Activated B cell treated with CpG ODN at 0.5 μM for 24 hours (primary cell): Measurements from ENCODE around the gene MICU1. TPM values are rescaled to one million over a fixed set of nuclear protein-coding genes. Genes with fewer than 3 reads are reported as not detected.

Source experiments
- ATAC-seq: fragments of 200-7000 bp; cut with Tn5 transposase; one replicate; pipeline ENCODE4 v1.10.0; 2021; ENCODE audit warnings: low read depth, mild to moderate bottlenecking, moderate library complexity
- CTCF ChIA-PET: fragments of 350-600 bp; sonication (Branson Sonifier 250); formaldehyde crosslinking; loops from one replicate; lab custom pipeline; 2021; ENCODE audit warnings: antibody characterized with exemption; lab: Charles Lee
- POLR2A ChIA-PET: fragments of 350-600 bp; sonication (Branson Sonifier 250); formaldehyde crosslinking; loops from one replicate; lab custom pipeline; 2021; ENCODE audit warnings: antibody characterized with exemption; lab: Charles Lee
- DNase-seq: peaks from one replicate; pipeline ENCODE4 v3.0.0; 2022
- H3K27ac Mint-ChIP-seq: one replicate; pipeline ENCODE4 v1.8.0; 2020; ENCODE audit warnings: mixed read lengths
- H3K27me3 Mint-ChIP-seq: one replicate; pipeline ENCODE4 v1.8.0; 2021; ENCODE audit warnings: mixed read lengths
- H3K36me3 Mint-ChIP-seq: one replicate; pipeline ENCODE4 v1.8.0; 2021; ENCODE audit warnings: low read depth, mixed read lengths
- H3K4me1 Mint-ChIP-seq: one replicate; pipeline ENCODE4 v1.8.0; 2021; ENCODE audit warnings: mixed read lengths
- H3K4me3 Mint-ChIP-seq: one replicate; pipeline ENCODE4 v1.8.0; 2020; ENCODE audit warnings: mild to moderate bottlenecking, mixed read lengths
- H3K9me3 Mint-ChIP-seq: one replicate; pipeline ENCODE4 v1.8.0; 2020; ENCODE audit warnings: mixed read lengths
- CTCF ChIP-seq: fragments of 200-600 bp; IDR thresholded peaks from one replicate; pipeline ENCODE4 v1.8.0; 2022; ENCODE audit warnings: antibody characterized with exemption, mild to moderate bottlenecking
- intact Hi-C: fragments of 100-400 bp; cut with micrococcal nuclease; formaldehyde crosslinking; loops from one replicate; pipeline ENCODE4 v1.15.1; 2024
- total RNA-seq: library from RNA; stranded (reverse); gene quantifications from 2 replicates; pipeline ENCODE4 v1.2.3, GENCODE V29; 2022

Gene MICU1
- total RNA-seq, 1 donor from 2014 or later = 27.4 TPM

DNA sequence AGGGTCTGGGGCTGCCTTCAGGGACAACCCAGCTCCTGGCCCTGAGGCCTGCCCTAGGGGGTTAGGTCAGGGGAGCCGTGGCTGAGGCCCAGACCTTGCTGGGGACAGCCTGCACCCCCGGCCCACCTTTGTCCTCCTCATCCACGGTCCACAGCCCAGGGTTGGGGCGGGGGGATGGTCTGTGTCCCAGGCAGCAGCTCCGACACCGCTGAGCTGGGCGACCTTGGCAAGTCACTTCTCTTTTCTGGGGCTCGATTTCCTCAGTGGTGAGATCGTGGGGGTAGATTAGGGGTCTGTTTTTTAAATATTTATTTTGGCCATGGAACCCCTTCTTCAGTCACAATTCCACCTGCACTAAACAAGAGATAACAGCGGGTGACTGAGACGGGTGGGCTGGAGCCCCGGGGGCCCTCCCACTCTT lies 302.1 kb downstream of the MICU1 start:
- intact Hi-C loops = no loop called here
- DNase-seq (no peak), ATAC-seq (no peak)
- no peaks in the 10 kb centered on the region for H3K9me3 Mint-ChIP-seq
- H3K36me3 Mint-ChIP-seq = no peaks in the 10 kb centered on the region
- H3K4me3 Mint-ChIP-seq = no peak overlapping the region
- peaks cover 81% of the 10 kb centered on the region for H3K4me1 Mint-ChIP-seq
- ChIA-PET POLR2A (interaction anchor here (0.7 to 35.9 kb wide), 10 partner anchors 8 to 107 kb away, joined by 3 to 1996 read pairs (median 74); partner anchors contain the start of genes ANAPC16, ASCC1 and DDIT4), CTCF (interaction anchor here (0.6 to 1.5 kb wide), 3 partner anchors 8 to 27 kb away, joined by 3 to 5 read pairs (median 3); no protein-coding TSS in a partner anchor)
- TF ChIP-seq CTCF = no peak
- no peaks in the 10 kb centered on the region for H3K27me3 Mint-ChIP-seq
- H3K27ac Mint-ChIP-seq = peak overlapping the region; percentile 98

DNA sequence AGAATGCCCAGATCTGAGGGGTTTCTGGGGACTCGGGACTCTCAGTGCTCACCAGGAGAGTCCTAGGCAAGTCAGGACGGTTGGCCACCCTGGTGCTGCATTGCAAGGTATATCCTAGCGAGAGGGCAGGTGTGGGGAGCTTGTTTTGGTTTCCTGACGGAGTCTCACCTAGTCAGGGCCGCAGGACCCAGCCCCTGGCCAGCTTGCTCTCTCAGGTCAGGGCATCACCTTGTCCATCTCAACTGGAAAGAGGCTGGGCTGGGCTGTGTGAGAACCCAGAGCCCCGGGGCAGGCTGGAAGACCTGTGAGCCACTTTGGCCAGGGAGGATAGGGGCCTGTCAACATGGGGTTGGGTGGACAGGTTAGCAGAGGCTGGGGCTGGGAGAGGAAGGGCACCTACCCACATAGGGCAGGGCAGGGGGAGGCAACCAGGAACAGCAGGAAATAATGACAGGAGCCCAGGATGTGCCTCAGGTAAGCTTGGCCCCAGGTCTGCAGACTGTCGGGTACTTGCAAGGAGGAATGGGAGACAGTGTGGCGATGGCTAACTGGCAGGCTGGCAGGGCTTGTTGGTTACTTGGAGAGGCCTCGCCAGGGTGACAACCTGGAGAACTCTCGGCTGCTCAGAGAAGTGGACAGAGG lies 302.6 kb downstream of the MICU1 start:
- no peak for DNase-seq
- no peaks in the 10 kb centered on the region for H3K36me3 Mint-ChIP-seq
- H3K4me3 Mint-ChIP-seq = no peak overlapping the region
- H3K27ac Mint-ChIP-seq = peak overlapping the region; percentile 98
- no peaks in the 10 kb centered on the region for H3K27me3 Mint-ChIP-seq
- no peaks in the 10 kb centered on the region for H3K9me3 Mint-ChIP-seq
- TF ChIP-seq CTCF = no peak
- intact Hi-C loops = no loop called here
- no peak for ATAC-seq
- H3K4me1 Mint-ChIP-seq = peaks cover 81% of the 10 kb centered on the region
- ChIA-PET CTCF (interaction anchor here (1.2 to 1.6 kb wide), 3 partner anchors 8 to 14 kb away, joined by 3 to 5 read pairs (median 5); no protein-coding TSS in a partner anchor), POLR2A (interaction anchor here (0.9 to 35.9 kb wide), 10 partner anchors 8 to 106 kb away, joined by 3 to 1996 read pairs (median 121); partner anchors contain the start of genes ANAPC16, ASCC1 and DDIT4)

- ChIA-PET CTCF (interaction anchor here (1.2 to 4.5 kb wide), 8 partner anchors 8 to 99 kb away, joined by 3 to 33 read pairs (median 6); partner anchors contain the start of gene DDIT4), POLR2A (interaction anchor here (0.7 to 35.9 kb wide), 13 partner anchors 9 to 234 kb away, joined by 3 to 1996 read pairs (median 52); partner anchors contain the start of genes ANAPC16, ASCC1, DDIT4 and SPOCK2)
- peak overlapping the region; percentile 98 for H3K27ac Mint-ChIP-seq
- no peaks in the 10 kb centered on the region for H3K9me3 Mint-ChIP-seq
- no peaks in the 10 kb centered on the region for H3K36me3 Mint-ChIP-seq
- peak overlapping the region; percentile 24 for H3K4me3 Mint-ChIP-seq
- intact Hi-C loops = no loop called here
- DNase-seq (no peak), ATAC-seq (no peak)
- peaks cover 80% of the 10 kb centered on the region for H3K4me1 Mint-ChIP-seq
- H3K27me3 Mint-ChIP-seq = no peaks in the 10 kb centered on the region
- TF ChIP-seq CTCF = no peak
Measured at GRCh38 chr10:72322280-72323058, 303.4 kb downstream of the MICU1 start.

DNA sequence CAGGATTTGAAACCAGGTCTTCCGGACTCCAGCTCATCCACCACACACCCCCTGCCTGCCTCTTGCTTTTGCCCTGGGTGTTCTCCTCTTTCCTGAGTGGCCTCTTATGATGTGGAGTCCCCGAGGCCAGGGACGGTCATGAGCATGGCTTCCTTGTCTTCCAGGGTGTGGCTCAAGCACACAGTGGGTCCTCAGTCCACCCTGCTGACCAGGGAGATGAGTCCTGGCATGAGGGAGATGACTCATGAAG lies 303.9 kb downstream of the MICU1 start:
- Mint-ChIP-seq H3K4me3 (no peak overlapping the region), H3K36me3 (no peaks in the 10 kb centered on the region), H3K4me1 (peaks cover 82% of the 10 kb centered on the region), H3K27ac (peak overlapping the region; percentile 98), H3K9me3 (no peaks in the 10 kb centered on the region), H3K27me3 (no peaks in the 10 kb centered on the region)
- TF ChIP-seq CTCF = no peak
- POLR2A ChIA-PET = interaction anchor here (0.7 to 35.9 kb wide), 12 partner anchors 9 to 233 kb away, joined by 3 to 1996 read pairs (median 76); partner anchors contain the start of genes ANAPC16, ASCC1, DDIT4 and SPOCK2
- intact Hi-C loops = no loop called here
- CTCF ChIA-PET = interaction anchor here (1.6 to 4.5 kb wide), 9 partner anchors 8 to 196 kb away, joined by 4 to 33 read pairs (median 7); partner anchors contain the start of gene DDIT4
- DNase-seq (no peak), ATAC-seq (no peak)
